Activated naive CD4-positive, alpha-beta T cell treated with anti-CD3 and anti-CD28 coated beads, Interleukin-2, amount 10 ng/mL, durations not matched to agents 7 days and 5 days (primary cell): Measurements from ENCODE around the gene HOXA5.

Experiments used
- CTCF ChIA-PET: fragments of 350-600 bp; sonication (Branson Sonifier 250); formaldehyde crosslinking; loops from one replicate; lab custom pipeline; 2021; ENCODE audit warnings: antibody characterized with exemption; lab: Charles Lee
- DNase-seq: peaks from one replicate; pipeline ENCODE4 v3.0.0-alpha.2; 2020
- H3K27ac Mint-ChIP-seq: one replicate; pipeline ENCODE4 v1.8.0; 2021; ENCODE audit warnings: mild to moderate bottlenecking, moderate library complexity, mixed read lengths
- H3K27me3 Mint-ChIP-seq: one replicate; pipeline ENCODE4 v1.8.0; 2021; ENCODE audit warnings: mild to moderate bottlenecking, mixed read lengths
- H3K36me3 Mint-ChIP-seq: one replicate; pipeline ENCODE4 v1.8.0; 2021; ENCODE audit warnings: mixed read lengths
- H3K4me1 Mint-ChIP-seq: one replicate; pipeline ENCODE4 v1.8.0; 2021; ENCODE audit warnings: mixed read lengths
- H3K4me3 Mint-ChIP-seq: one replicate; pipeline ENCODE4 v1.8.0; 2021; ENCODE audit warnings: mild to moderate bottlenecking, moderate library complexity, mixed read lengths
- H3K9me3 Mint-ChIP-seq: one replicate; pipeline ENCODE4 v1.8.0; 2021; ENCODE audit warnings: mixed read lengths

Gene HOXA5

DNA sequence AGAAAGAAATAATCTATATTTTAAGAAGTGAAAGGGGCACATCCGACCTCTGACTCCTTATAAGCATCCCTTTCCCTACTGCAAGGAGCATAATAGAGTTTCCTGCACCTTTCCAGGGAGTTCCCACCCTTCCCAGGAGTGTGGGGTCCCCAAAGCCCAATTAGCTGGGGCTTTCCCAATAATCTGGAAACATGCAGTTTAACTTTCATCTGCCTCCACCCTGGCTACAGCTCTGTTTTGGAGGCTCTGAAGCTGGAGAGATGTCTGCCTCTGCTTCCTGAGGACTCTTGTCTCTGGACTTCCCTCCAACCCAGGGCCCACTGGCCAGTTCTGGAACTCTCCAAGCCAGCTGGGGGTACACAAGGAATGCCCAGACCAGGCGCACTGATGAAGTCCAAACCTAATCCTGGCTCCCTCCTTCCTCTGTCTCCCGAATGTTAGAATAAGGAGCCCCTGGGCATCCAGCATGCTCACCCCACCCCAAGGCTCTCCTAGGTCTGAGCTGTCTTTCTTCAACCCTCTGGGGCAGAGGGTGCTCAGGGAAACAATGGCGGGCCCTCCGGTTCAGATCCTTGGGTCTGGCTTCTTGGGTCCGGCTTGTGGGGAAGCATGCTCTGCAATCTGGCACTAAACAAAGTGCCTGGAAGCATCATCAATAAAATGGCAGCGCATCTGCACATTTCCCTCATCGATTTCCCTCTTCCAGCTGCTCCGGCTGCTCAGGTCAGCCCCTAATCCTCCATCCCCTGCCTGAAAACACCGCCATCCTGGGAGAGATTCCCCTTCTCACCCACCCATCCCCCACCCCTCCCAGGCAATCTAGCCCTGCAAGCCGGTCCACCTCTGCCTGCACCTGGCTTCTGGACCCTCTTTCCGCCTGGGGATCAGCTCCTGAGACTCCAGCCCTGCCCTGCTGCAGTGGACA lies 26.3 kb downstream of the HOXA5 start:
- no peak for DNase-seq
- Mint-ChIP-seq H3K9me3 (no peaks in the 10 kb centered on the region), H3K4me1 (no peaks in the 10 kb centered on the region), H3K27ac (no peak overlapping the region), H3K36me3 (no peaks in the 10 kb centered on the region), H3K27me3 (peaks cover 8% of the 10 kb centered on the region), H3K4me3 (no peak overlapping the region)
- CTCF ChIA-PET: interaction anchor here (1.4 kb wide), 1 partner anchor 44 kb away, joined by 4 read pairs; no protein-coding TSS in a partner anchor

DNA sequence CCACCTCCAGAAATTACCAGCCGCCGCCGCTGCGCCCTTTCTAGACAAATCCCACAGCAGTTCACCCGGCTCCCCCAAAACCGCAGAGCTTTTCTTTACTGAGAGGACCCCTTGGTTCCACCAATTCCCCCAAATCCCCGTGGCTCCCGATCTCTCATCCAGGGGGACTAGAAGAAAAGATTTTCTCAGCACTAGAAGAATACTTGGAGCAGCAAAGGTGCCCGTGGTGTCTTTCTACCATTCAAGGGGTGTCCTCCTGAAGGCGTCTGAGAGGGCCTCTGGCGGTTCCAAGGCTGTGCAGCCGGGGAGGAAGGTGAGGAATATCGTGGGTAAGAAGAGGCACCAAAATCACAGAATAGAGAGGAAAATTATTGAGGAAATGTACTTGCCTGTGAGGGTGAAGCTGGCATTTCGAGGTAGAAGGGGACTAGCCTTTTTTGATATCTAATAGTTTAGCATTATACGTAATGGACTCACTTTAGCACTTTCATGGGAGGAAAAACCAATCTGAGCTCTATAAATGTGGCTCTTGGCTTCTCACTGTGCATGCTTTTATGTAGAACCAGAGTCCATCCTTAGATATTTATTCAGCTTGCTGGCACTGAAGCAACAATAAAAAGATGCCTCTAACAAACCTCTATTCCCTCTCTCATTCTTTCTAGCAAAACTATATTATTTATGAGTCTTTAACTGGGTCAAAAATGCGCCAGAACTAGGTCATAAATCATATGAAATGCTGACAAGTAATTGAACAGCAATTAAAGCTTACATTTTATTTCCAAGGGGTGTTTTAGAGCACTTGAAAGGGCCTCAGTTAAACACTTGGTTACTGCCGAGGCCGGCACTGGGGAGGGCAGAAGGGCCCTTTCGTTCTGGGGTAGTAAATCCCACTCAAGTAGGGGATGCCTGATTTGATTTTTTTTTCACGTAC lies 27.2 kb downstream of the HOXA5 start:
- no peak for DNase-seq
- Mint-ChIP-seq H3K4me3 (no peak overlapping the region), H3K9me3 (no peaks in the 10 kb centered on the region), H3K4me1 (no peaks in the 10 kb centered on the region), H3K27me3 (peaks cover 8% of the 10 kb centered on the region), H3K36me3 (no peaks in the 10 kb centered on the region), H3K27ac (no peak overlapping the region)
- CTCF ChIA-PET: no interaction called here

- H3K27me3 Mint-ChIP-seq: peaks cover 14% of the 10 kb centered on the region
- CTCF ChIA-PET: no interaction called here
- H3K9me3 Mint-ChIP-seq: no peaks in the 10 kb centered on the region
- no peaks in the 10 kb centered on the region for H3K4me1 Mint-ChIP-seq
- H3K4me3 Mint-ChIP-seq: no peak overlapping the region
- no peak for DNase-seq
- no peaks in the 10 kb centered on the region for H3K36me3 Mint-ChIP-seq
- H3K27ac Mint-ChIP-seq: no peak overlapping the region
Measured at GRCh38 chr7:27115221-27116026, 28.1 kb downstream of the HOXA5 start.

GRCh38 chr7:27114881-27115220 lies 28.6 kb downstream of the HOXA5 start:
- DNase-seq: no peak
- Mint-ChIP-seq H3K27me3 (peaks cover 14% of the 10 kb centered on the region), H3K9me3 (no peaks in the 10 kb centered on the region), H3K4me1 (no peaks in the 10 kb centered on the region), H3K4me3 (no peak overlapping the region), H3K36me3 (no peaks in the 10 kb centered on the region), H3K27ac (no peak overlapping the region)
- CTCF ChIA-PET: no interaction called here

DNA sequence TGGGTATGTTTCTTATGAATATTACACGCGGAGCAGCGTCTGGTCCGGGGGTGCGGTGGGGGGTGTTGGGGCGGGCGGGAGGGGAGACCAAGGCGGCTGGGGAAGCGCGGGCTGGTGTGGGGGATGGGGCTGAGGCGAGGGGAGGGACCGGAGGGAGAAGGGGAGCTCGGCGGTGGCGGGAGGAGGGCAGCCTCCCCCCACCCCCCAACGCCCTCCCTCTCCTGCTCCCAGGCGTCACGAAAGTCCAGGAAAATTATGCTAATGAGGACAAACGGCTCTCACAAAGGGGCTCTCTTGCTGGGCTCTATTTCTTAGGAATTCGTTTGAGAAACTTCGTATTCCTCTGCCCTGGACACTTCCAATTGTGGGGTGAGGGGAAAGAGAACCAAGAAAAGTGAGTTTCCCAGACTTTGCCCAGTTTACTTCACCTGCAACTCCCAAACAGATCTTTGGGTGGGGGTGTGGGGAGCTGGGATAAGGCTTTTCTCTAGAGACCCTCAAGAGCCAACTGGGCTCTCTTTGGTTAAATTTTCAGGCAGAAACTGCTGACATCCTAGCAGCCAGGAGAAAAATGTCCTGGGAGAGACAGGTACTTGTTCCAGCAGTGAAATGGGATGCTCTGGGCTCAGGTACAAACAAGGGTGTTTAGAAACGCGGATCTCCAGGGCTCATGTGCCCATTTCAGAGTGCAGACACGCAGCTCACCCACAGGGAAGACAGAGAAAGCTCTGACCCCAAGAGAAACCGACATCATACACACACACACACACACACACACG lies 29.3 kb downstream of the HOXA5 start:
- Mint-ChIP-seq H3K4me3 (no peak overlapping the region), H3K4me1 (no peaks in the 10 kb centered on the region), H3K27ac (no peak overlapping the region), H3K27me3 (peaks cover 14% of the 10 kb centered on the region), H3K36me3 (no peaks in the 10 kb centered on the region), H3K9me3 (no peaks in the 10 kb centered on the region)
- CTCF ChIA-PET: no interaction called here
- no peak for DNase-seq

DNA sequence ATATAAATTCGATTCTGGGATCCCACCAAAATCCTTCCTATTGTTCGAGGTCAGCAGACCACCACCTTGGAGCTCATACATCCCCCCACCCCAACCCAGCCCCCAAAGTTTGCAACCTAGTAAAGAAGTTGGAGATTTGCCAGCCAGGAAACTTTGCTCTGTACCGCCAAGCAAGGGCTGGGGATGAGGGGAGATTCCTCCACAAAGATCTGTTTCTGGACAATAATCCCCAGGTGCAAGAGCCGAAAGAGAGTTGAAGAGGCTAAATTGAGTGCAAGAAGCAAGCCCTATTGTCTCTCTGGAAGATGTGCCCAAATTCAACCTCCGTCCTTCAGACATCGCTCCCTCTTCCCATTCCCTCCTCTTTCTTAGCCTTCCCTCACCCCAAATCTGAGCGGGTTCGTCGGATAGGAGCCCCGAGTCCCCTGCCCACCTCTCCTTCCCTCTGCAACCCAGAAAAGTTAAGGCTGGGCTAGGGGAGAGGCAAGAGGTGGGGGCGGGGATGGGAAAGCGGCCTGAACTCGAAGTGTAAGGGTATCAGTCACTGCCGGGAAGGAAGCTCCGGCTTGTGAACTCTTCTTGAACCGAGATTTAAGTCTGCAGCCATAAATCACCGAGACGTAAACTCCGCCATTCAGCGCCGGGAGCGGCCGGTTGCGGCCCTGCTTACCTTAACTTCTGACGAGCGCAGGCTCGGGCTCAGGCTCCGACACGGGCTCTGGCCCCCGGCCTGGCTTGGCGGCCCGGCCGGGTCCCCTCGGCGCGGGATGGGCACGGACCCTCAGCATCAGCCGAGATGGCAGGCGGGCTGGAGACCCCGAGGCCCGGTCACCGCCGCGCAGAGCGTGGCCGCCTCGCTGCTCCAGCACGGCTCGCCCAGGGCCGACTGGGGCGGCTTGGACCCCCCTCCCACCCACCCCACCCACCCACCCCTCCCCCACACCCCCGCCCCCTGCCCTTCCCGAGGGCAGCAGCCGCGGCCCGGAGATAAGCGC lies 30.2 kb downstream of the HOXA5 start:
- Mint-ChIP-seq H3K27ac (no peak overlapping the region), H3K27me3 (peaks cover 14% of the 10 kb centered on the region), H3K4me3 (no peak overlapping the region), H3K4me1 (no peaks in the 10 kb centered on the region), H3K36me3 (no peaks in the 10 kb centered on the region), H3K9me3 (no peaks in the 10 kb centered on the region)
- no peak for DNase-seq
- CTCF ChIA-PET: no interaction called here

- Mint-ChIP-seq H3K4me1 (no peaks in the 10 kb centered on the region), H3K9me3 (no peaks in the 10 kb centered on the region), H3K27ac (no peak overlapping the region), H3K27me3 (peaks cover 14% of the 10 kb centered on the region), H3K4me3 (no peak overlapping the region), H3K36me3 (no peaks in the 10 kb centered on the region)
- CTCF ChIA-PET: no interaction called here
- no peak for DNase-seq
Measured at GRCh38 chr7:27112361-27112760, 31.1 kb downstream of the HOXA5 start.

DNA sequence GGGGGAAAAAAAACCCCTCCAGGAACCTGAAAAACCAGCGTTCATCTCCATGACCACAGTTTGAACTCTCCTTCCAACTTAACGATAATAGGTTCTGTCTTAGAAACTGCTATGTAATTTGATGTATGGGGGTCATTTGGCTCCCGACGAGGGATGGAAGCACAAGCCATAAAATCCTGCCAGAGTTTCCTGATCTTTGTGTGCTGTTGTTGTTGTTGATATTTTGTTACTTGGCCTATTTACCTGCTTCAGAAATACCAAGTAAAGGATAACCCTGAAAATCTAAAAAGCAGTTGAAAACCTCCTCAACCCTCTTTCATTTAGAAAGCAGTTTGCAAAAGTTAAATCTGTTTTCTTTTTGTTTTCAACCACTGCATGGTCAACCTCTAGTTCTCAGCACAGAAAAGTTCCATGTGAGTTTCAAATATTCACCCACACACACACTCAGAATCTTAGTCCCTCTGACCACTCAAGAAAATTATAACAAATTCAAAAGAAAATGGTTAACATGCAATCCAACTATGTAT lies 31.7 kb downstream of the HOXA5 start:
- Mint-ChIP-seq H3K27me3 (peaks cover 14% of the 10 kb centered on the region), H3K36me3 (no peaks in the 10 kb centered on the region)
- CTCF ChIA-PET: no interaction called here

DNA sequence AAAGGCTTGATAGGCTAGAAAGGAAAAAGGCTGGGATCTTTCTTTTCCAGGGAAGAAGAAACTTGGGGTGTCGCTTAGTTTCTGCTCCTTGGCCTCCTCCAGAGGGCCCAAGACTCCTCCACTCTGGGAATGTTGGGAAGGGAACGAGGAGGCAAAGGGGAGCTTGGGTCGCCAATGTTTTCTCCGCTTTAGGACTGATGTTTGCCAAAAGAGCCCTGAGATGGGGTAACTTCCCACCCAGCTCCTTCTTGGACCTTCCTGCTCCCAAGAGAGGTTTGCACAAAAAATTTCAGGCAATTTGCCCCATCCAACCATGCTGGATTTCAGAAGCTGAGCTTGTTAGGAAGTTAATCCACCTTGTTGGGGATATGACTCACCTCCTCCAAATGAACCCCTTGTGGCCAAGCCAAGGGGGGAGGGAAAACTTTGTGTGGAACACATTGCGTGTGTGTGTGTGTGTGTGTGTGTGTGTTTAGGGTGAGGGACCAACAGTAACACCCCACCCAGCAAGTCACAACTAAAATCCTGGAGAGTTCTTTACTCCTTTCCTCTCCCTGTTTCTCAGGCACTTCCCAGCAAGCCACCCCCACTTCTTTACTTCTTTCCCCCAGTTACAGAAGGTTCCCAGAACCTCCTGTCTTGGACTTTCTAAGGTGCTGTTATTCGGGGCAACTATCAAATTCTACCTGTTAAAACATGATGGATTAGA lies 32.3 kb downstream of the HOXA5 start:
- H3K27ac Mint-ChIP-seq: no peak overlapping the region
- H3K9me3 Mint-ChIP-seq: no peaks in the 10 kb centered on the region
- H3K4me1 Mint-ChIP-seq: no peaks in the 10 kb centered on the region
- H3K4me3 Mint-ChIP-seq: no peak overlapping the region
- H3K27me3 Mint-ChIP-seq: peaks cover 17% of the 10 kb centered on the region
- CTCF ChIA-PET: no interaction called here
- DNase-seq: no peak
- no peaks in the 10 kb centered on the region for H3K36me3 Mint-ChIP-seq

More for the DNA sequence above, 31.7 kb downstream of the HOXA5 start:
- Mint-ChIP-seq H3K9me3 (no peaks in the 10 kb centered on the region), H3K4me3 (no peak overlapping the region), H3K27ac (no peak overlapping the region), H3K4me1 (no peaks in the 10 kb centered on the region)
- no peak for DNase-seq

GRCh38 chr7:27110186-27111031 lies 33.1 kb downstream of the HOXA5 start:
- H3K4me3 Mint-ChIP-seq: no peak overlapping the region
- CTCF ChIA-PET: no interaction called here
- H3K4me1 Mint-ChIP-seq: no peaks in the 10 kb centered on the region

GRCh38 chr7:27109466-27110185 lies 33.9 kb downstream of the HOXA5 start:
- DNase-seq: no peak
- Mint-ChIP-seq H3K36me3 (no peaks in the 10 kb centered on the region), H3K4me3 (no peak overlapping the region), H3K9me3 (no peaks in the 10 kb centered on the region), H3K27me3 (peaks cover 26% of the 10 kb centered on the region), H3K27ac (no peak overlapping the region), H3K4me1 (no peaks in the 10 kb centered on the region)
- CTCF ChIA-PET: no interaction called here

More at GRCh38 chr7:27110186-27111031, 33.1 kb downstream of the HOXA5 start:
- no peak overlapping the region for H3K27ac Mint-ChIP-seq
- H3K9me3 Mint-ChIP-seq: no peaks in the 10 kb centered on the region
- no peak for DNase-seq
- H3K36me3 Mint-ChIP-seq: no peaks in the 10 kb centered on the region
- H3K27me3 Mint-ChIP-seq: peaks cover 19% of the 10 kb centered on the region
